WI38 (cell line): ENCODE measurements around the gene EPG5.

ENCODE experiments used
- H3K4me3 ChIP-seq: 2 replicates; pipeline ENCODE4 v1.5.1; 2011; ENCODE audit warnings: low read depth, mild to moderate bottlenecking, control low read depth, low read length
- TF ChIP-seq, protein P1 (sequence below): IDR thresholded peaks from 2 replicates; pipeline ENCODE4 v1.5.1; 2012; ENCODE audit warnings: low read depth, mild to moderate bottlenecking, control low read depth, low read length

EPG5 gene

DNA sequence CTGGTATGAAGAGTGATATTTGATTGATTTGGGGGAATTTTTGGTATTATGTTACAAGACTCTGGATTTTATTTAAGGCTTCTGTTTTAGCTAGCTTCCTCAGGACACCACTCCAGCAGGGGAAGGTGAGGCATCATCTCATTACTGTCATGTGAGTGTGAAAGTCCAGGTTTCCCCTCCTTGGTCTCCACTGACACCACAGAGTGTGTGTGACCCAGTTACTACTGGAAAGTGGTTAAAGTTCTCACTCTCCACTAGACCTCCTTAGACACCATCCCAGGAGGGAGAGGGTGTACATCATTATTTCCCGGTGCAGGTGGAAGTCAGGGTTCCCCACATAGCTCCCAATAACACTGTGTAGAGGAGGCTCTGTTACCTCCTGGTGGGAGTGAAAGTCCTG, 35.8 kb upstream of the EPG5 start:
- no peak overlapping the region for H3K4me3 ChIP-seq
- TF ChIP-seq, protein P1, sequence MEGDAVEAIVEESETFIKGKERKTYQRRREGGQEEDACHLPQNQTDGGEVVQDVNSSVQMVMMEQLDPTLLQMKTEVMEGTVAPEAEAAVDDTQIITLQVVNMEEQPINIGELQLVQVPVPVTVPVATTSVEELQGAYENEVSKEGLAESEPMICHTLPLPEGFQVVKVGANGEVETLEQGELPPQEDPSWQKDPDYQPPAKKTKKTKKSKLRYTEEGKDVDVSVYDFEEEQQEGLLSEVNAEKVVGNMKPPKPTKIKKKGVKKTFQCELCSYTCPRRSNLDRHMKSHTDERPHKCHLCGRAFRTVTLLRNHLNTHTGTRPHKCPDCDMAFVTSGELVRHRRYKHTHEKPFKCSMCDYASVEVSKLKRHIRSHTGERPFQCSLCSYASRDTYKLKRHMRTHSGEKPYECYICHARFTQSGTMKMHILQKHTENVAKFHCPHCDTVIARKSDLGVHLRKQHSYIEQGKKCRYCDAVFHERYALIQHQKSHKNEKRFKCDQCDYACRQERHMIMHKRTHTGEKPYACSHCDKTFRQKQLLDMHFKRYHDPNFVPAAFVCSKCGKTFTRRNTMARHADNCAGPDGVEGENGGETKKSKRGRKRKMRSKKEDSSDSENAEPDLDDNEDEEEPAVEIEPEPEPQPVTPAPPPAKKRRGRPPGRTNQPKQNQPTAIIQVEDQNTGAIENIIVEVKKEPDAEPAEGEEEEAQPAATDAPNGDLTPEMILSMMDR: no peak

DNA sequence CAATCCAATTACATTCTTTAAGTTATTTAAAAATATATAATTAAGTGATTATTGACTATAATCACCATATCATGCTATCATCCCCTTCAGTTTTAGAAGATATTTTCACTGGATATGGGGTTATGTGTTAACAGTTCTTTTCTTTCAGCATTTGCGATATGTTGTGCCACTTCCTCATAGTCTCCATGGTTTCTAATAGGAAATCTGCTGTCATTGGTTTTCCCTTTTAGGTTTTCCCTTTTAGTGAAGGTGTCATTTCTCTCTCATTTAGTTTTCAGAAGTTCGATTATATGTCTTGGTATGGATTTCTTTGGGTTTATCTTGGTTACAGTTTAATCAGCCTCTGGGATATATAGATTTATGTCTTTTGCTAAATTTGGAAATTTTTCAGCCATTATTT, 34.8 kb upstream of the EPG5 start:
- H3K4me3 ChIP-seq: no peak overlapping the region
- TF ChIP-seq, protein P1: no peak

DNA sequence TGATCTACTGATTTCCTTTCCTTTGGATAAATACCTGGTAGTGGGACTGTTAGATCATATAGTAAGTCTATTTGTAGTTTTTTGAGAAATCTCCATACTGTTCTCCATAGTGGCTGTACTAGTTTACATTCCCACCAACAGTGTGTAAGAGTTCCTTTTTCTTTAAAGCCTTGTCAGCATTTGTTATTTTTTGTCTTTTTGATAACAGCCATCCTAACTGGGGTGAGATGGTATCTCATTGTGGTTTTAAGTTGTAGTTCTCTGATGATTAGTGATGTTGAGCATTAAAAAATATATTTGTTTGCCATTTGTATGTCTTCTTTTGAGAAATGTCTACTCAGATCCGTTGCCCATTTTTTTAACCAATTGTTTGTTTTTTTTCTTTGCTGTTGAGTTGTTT, 33.9 kb upstream of the EPG5 start:
- TF ChIP-seq, protein P1: no peak
- no peak overlapping the region for H3K4me3 ChIP-seq

DNA sequence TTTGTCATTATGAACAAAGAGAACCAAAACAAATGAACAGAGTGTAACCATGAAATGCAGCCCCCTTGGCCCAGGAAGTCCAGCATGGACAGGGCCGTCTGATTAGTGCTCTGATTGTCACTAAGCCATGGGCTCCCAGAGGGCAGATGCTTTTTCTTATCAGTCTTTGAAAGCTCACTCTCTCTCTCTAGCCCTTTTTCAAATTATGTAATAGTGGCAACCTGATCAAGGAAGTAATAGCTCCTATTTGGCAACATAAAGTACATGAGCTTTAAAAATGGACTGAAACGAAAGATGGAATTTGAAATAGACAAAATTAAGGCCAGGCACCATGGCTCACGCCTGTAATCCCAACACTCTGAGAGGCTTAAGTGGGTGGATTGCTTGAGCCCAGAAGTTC, 32.4 kb upstream of the EPG5 start:
- H3K4me3 ChIP-seq: no peak overlapping the region
- TF ChIP-seq, protein P1: no peak

DNA sequence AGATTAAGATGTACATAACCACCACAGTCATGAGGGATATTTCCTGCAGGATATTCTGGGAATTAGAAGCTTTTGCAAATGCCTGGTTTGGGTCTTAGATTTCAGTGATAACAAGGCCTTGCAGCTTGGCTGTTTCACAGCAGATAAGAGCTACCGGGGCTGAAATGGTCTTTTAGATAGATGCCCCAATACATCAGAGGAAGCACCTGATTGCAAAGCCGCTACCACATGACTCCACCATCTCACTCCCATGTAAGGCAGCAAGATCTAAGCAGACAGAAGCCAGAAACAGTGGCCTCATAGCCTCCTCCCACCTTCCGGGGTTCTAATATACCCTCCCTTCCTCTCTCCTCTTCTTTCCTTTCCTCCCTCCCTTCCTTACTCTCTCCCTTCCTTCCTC, 31.1 kb upstream of the EPG5 start:
- TF ChIP-seq, protein P1: no peak
- H3K4me3 ChIP-seq: no peak overlapping the region

DNA sequence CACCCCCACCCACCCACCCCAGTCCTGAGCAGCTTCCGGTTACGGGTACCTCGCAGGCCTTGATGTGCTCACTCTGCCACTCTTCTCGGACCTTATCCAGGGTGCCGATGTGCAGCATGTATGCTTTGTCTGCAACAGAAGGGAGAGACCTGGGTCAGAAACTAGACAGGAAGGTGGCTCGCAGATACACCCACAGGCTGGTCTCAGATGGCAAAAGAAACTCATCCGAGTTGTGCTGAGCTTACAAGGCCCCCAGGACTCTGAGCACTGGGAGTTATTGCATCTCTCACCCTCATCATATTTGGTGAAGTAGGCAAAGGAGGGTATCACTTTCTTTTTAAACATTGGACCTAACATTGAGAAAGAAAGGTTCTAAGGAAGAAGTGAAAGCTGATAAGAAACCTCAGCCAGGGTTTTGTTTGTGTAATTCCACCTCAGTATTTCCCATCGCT, 30.6 kb upstream of the EPG5 start:
- TF ChIP-seq, protein P1: no peak
- no peak overlapping the region for H3K4me3 ChIP-seq

DNA sequence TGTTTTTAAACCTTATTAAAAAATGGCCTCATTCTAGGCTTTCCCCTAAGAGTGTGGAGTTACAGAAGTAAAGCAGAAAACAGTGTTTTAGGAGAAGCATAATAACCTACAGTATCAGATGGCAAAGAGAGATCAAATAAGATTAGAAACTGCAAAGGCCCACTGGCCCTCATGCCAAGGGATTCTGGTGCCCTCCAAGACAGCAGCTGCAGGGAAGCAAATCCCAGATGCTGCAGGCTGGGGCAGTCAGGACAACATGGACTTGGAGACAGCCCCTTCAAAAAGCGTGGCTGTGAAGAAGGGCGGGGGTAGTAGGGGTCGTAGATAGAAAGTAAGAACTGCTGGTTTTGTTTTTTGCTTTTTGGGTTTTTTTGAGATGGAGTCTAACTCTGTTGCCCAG, 28.3 kb upstream of the EPG5 start:
- TF ChIP-seq, protein P1: no peak

More for the DNA sequence above, 28.3 kb upstream of the EPG5 start:
- no peak overlapping the region for H3K4me3 ChIP-seq
